ENCODE results near the gene SYT12.
"Not testable (repeated sequence)": the region's sequence is repeated elsewhere in the genome, so short reads cannot be mapped to it uniquely, and the experiment has no call there.

Gene SYT12, protein sequence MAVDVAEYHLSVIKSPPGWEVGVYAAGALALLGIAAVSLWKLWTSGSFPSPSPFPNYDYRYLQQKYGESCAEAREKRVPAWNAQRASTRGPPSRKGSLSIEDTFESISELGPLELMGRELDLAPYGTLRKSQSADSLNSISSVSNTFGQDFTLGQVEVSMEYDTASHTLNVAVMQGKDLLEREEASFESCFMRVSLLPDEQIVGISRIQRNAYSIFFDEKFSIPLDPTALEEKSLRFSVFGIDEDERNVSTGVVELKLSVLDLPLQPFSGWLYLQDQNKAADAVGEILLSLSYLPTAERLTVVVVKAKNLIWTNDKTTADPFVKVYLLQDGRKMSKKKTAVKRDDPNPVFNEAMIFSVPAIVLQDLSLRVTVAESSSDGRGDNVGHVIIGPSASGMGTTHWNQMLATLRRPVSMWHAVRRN

DNA sequence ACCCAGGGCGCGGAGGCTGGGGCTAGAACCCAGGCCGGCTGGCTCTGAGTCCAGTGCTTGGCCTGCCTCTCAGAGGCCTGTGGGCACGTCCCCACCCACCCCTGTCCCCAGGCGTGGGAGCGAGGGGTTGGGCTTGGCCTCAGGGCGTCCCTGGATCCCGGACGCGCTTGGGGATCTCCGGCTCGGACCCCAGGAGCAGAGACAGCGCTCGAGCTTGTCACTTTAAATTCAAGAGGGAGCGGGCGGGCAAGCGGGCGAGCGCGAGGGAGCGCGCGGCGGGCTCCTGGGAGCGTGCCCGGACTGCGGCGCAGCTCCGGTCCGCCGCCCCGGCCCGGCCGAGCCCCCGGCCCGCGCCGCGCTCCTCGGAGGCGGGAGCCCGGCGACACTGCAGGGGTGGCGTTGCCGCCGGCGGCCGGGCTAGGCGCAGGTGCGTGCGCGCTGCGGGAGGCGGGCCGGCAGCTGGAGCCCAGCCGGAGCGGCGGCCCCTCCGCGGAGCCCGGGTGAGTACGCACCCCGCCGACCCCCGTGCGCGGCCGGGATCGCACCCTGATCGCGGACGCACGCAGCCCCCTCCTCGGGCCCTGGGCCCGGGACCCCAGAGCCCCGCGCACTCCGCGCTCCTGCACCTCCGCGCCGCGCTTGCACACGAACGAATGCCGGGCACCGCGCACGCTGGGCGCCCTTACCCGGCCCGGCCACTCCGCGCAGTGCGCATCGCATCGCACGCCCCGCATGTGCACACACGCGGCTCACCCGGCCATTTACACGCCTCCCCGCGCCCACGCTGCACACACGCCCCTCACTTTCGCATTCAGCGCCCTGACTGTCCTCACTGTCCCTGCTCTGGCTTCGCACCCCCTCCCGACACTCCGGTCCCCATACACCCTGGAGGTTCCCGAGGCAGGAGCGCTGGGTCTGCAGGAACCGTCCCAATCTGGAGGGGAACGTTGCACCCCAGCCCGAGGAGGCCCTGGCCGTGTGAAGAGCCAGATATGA is at the start of gene SYT12:
Gene SYT12 (plus strand): TSS at position 174 of the 996 bp plus-strand sequence. CDS start 7,011 bp downstream, outside the sequence.
- DNase-seq (ENCODE audit: low spot score), result no peak

- DNase-seq (ENCODE audit: low spot score), result no peak
Measured at GRCh38 chr11:66973956-66974580, 48.9 kb upstream of the SYT12 start.

DNA sequence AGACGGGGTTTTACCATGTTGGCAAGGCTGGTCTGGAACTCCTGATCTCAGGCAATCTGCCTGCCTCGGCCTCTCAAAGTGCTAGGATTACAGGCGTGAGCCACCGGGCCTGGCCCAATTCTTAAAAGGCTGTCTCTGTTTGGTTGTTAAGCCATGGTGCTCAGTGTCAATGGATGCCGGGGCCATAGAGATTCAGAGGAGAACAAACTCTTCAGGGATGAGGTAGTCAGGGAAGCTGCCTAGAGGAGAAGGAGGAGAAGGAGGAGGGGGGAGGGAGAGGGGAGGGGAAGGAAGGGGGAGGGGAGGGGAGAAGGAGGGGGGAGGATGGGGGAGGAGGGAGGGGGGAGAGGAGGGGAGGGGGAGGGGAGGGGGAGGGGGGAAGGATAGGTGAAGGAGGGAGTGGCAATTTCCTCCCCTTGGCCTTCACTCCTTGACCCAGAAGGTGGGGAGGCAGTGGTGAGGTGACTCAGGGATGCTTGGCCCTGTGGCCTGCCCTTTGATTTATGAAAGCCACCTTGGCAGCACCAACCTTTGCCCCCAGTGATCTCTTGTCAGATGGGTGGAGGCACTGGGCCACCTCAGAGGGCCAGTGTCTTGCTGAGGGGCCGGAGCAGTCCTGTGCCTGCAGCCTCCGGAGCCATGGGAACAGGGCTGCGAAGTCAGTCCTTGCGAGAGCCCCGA is 48.1 kb upstream of the SYT12 start, which contains the start of gene C11orf86:
Gene C11orf86 (plus strand): TSS at position 581 of the 681 bp plus-strand sequence. CDS start 59 bp downstream, at position 640.
- no peak for DNase-seq (ENCODE audit: low spot score)

DNA sequence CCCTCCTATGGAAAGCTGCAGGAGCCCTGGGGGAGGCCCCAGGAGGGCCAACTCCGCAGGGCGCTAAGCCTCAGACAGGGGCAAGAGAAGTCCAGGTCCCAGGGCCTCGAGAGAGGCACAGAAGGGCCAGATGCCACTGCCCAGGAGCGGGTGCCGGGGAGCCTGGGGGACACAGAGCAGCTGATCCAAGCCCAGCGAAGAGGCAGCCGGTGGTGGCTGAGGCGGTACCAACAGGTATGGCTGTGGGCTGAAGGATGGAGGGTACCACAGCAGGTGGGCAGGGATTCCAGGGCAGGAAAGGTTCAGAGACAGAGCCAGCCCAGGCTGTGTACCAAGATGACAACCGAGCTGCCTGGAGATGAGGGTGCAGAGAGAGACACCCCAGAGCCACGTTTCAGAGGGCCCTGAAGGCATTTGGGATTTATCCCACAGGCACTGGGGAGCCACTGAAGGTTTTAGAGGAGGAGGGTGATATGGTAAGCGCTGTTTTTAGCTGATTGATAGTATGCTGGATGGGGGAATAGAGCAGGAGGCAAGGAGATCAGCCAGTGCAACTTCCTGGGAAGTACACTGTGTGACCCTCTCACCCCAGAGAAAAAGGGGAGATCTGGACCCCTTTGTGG is 47.4 kb upstream of the SYT12 start:
- DNase-seq (ENCODE audit: low spot score), result no peak

GRCh38 chr11:66976028-66976467 is 46.9 kb upstream of the SYT12 start:
- DNase-seq (ENCODE audit: low spot score), result no peak

DNA sequence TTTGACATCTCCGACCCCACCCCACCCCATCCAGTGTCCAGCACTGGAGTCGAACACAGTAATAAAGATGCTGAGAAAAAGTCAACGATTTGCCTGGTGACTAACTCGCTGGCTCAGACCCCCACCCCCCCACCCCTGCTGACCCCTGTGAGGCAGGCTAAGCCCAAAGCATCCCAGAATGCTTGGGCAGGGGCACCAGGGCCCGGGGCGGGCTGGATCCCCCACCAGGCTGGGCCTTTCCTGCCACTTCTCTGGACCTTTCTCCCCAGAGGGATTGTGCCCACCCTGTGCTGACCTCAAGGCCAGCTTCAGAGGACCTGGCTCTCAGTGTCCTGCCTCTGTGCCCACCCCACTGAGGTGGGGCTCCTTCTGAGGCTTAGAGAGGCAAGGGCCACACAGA is 46.0 kb upstream of the SYT12 start:
- DNase-seq (ENCODE audit: low spot score), result no peak

DNA sequence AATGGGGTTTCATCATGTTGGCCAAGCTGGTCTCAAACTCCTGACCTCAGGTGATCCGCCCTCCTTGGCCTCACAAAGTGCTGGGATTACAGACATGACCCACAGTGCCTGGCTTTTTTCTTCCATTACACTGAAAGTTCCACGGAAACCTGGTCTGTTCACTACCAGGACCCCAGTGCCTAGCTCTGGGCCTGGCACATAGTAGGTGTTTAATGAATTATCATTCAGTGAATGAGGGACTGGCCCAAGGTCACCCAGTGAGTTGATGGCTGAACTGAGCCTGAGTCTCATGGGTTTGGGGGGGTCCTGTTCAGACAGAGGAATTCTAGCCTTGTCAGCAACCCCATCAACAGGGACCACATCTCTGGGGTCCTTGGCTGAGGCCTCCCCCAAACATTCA is 44.7 kb upstream of the SYT12 start:
- DNase-seq (ENCODE audit: low spot score), result no peak

- no peak for DNase-seq (ENCODE audit: low spot score)
Measured at GRCh38 chr11:66978717-66979116, 44.2 kb upstream of the SYT12 start.

DNA sequence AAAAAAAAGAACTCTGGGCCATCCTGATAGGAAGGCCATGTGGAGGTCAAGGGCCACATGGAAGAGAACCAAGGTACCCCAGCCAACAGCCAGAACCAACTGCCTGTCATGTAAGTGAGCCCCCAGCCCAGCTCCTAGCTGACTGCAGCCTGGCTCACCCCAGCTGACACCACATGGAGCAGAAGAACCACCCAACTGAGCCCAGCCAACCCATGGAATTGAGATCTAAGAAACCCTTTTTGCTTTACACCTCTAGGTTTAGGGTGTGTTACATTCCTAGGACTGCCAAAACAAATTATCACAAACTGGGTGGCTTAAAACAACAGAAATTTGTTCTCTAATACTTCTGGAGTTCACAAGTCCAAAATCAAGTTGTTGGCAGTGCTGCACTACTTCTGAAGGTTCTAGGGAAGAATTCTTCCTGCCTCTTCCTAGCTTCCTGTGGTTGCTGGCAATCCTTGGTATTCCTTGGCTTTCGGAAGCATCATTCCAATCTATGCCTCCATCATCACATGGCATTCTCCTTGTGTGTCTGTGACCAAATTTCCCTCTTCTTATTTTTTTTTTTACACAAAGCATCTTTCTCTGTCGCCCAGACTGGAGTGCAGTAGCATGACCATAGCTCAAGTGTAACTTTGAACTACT is 43.5 kb upstream of the SYT12 start:
- DNase-seq (ENCODE audit: low spot score), result no peak

DNA sequence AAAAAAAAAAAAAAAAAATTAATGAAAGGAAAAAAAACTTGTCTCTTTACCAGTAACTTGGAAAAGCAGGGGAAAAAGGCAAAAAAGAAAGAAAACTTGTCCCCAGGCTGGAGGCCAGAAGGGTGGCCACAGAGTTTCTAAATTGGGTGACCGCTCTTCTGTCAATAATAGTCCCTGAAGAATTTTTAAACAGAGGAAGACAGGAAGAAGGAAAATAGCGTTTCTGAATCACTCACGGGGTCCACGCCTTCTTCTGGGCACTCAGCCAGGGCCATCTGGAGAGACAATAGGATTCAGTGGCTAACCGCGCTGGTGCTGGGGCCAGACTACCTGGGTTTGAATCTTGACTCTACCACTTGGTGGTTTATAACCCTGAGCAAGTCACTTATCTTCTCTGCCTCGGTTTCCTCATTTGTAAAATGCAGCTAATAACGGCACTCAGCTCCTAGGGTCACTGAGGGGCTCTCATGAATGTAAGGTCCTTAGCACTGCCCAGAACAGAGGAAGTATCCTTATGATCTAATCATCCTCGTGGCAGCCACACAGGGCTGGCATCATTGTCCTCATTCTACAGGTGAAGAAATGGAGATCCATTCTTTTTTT is 40.9 kb upstream of the SYT12 start:
- no peak for DNase-seq (ENCODE audit: low spot score)

DNA sequence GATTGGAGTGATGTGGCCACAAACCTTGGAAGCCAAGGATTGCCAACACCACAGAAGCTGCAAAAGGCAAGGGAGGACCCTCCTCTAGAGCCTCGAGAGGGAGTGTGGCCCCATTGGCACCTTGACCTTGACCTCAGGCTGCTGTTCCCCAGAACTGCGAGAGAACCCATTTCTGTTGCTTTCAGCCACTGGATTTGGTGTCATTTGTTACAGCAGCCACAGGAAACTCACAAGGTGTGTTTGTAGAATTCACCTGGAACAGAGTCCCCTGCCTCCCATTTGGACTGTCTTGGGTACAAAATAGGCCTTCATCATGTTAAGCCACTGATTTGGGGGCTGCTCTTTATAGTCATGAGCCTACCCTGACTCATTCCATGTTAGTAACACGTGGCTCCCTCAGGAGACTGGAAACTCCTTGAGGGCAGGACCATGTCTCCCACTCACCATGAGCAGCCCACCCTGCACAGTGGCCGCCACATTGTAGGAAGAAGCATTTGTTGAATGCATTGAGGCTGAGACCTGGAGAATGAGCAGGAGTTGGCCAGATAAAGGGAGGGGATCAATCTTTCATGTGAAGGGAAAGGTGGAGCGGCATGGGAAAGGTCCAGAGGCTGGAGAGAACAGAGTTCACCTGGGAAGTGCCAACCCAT is 39.5 kb upstream of the SYT12 start:
- no peak for DNase-seq (ENCODE audit: low spot score)

GRCh38 chr11:66985508-66986177 is 37.3 kb upstream of the SYT12 start:
- no peak for DNase-seq (ENCODE audit: low spot score)

- DNase-seq (ENCODE audit: low spot score), result no peak
Measured at GRCh38 chr11:66986178-66986545, 36.8 kb upstream of the SYT12 start.

GRCh38 chr11:66987158-66987620 is 35.7 kb upstream of the SYT12 start:
- no peak for DNase-seq (ENCODE audit: low spot score)

DNA sequence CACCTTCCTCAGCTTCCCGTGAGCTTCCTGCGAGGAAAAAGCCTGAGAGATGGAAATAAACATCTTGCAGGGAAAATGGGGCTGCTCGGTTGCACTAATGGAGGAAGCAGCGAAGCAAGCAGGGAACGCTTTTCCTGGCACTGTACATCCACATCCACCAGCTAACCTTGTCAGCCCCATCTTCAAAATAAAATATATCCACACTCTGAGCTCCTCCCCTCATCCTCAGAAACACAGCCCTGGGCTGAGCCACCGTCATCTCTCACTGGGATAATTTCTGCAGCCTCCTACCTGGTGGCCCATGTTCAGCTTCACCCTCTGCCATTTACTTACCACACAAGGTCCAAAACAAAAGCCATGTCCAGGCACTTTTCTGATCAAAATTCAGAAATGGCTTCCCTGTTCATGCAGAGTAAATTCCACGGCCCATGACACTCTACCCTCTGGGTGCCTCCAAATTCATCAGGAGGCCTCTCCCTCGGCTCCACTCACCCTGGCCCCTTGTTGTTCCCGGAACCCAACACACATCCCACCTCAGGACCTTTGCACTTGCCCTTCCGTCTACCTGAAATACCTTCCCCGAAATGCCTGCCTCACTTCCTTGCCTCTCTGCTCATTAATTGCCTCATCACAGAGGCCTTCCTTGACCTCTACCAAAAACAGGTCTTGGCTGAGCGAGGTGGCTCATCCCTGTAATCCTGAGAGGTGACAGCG is 34.9 kb upstream of the SYT12 start:
- DNase-seq (ENCODE audit: low spot score), result no peak

DNA sequence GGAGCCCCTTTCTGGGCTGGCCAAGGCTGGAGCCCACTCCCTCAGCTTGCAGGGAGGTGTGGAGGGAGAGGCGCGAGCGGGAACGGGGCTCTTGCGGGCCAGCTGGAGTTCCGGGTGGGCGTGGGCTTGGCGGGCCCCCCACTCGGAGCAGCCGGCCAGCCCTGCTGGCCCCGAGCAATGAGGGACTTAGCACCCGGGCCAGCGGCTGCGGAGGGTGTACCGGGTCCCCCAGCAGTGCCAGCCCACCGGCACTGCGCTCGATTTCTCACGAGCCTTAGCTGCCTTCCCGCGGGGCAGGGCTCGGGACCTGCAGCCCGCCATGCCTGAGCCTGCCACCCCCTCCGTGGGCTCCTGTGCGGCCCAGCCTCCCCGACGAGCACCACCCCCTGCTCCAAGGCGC is 34.2 kb upstream of the SYT12 start:
- DNase-seq (ENCODE audit: low spot score), result not testable (repeated sequence)

- DNase-seq (ENCODE audit: low spot score), result not testable (repeated sequence)
Measured at GRCh38 chr11:66989360-66989759, 33.6 kb upstream of the SYT12 start.

DNA sequence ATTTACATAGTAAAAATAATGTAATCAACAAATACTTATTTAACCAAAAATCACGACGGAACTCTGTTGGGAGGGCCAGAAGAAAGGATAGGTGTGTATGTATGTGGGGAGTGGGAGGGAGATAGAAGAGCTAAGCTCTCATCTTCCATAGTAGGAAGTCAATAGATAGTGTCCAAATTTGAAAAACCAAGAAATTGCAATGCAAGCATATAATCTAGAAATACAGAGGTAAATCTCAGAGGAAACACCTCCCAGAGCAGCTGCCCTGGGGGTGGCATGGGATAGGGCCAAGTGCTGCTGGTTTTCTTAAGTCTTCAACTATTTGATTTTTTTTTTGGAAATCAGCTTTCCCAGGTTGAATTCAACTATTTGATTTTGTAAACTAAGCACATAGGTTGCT is 30.9 kb upstream of the SYT12 start:
- DNase-seq (ENCODE audit: low spot score), result no peak
